Stimulated activated naive CD8-positive, alpha-beta T cell treated with anti-CD3 and anti-CD28 coated beads, Interleukin-15, amount 100 ng/mL, for 72 hours (primary cell): Measurements from ENCODE around the gene AKT1.
"Not testable (repeated sequence)": the region's sequence is repeated elsewhere in the genome, so short reads cannot be mapped to it uniquely, and the experiment has no call there.

Source experiments
- ATAC-seq: fragments of 150-1000 bp; cut with Tn5 transposase; 2 replicates; pipeline ENCODE4 v1.10.0; 2021; ENCODE audit warnings: mild to moderate bottlenecking, moderate library complexity
- DNase-seq, 2 donors: peaks; one replicate each; pipeline ENCODE4 v3.0.0; 2021 to 2022
- H3K27ac Mint-ChIP-seq, 2 donors: one replicate each; pipeline ENCODE4 v1.8.0; 2022; ENCODE audit warnings: mild to moderate bottlenecking in 2 of 2, mixed read lengths in 2 of 2, moderate library complexity in 2 of 2
- H3K27me3 Mint-ChIP-seq: one replicate; pipeline ENCODE4 v1.8.0; 2022; ENCODE audit warnings: mixed read lengths
- H3K4me1 Mint-ChIP-seq: one replicate; pipeline ENCODE4 v1.8.0; 2022; ENCODE audit warnings: mild to moderate bottlenecking, mixed read lengths
- H3K4me3 Mint-ChIP-seq, 2 donors: one replicate each; pipeline ENCODE4 v1.8.0; 2022; ENCODE audit warnings: mild to moderate bottlenecking in 2 of 2, mixed read lengths in 2 of 2, moderate library complexity in 1 of 2
- H3K9me3 Mint-ChIP-seq, 2 donors: one replicate each; pipeline ENCODE4 v1.8.0; 2022; ENCODE audit warnings: mixed read lengths in 2 of 2

AKT1 gene

GRCh38 chr14:104751539-104752422, 43.8 kb downstream of the AKT1 start:
- DNase-seq (no peak), ATAC-seq (no peak)
- Mint-ChIP-seq H3K4me1 (peaks cover 36% of the 10 kb centered on the region), H3K27me3 (no peaks in the 10 kb centered on the region), H3K4me3 (peak overlapping the region; percentile 97 to 98), H3K9me3 (no peaks in the 10 kb centered on the region), H3K27ac (peak overlapping the region; percentile 42 to 88)

- not testable (repeated sequence) for H3K4me3 Mint-ChIP-seq, ATAC-seq, H3K9me3 Mint-ChIP-seq, H3K27ac Mint-ChIP-seq, H3K27me3 Mint-ChIP-seq, DNase-seq
- peaks cover 35% of the 10 kb centered on the region for H3K4me1 Mint-ChIP-seq
Observed at GRCh38 chr14:104750753-104751057, 44.8 kb downstream of the AKT1 start.

- H3K27me3 Mint-ChIP-seq = no peaks in the 10 kb centered on the region
- H3K4me3 Mint-ChIP-seq = no peak overlapping the region
- peaks cover 32% of the 10 kb centered on the region for H3K4me1 Mint-ChIP-seq
- H3K27ac Mint-ChIP-seq = no peak overlapping the region
- H3K9me3 Mint-ChIP-seq = no peaks in the 10 kb centered on the region
- ATAC-seq = no peak
- no peak for DNase-seq
Observed at GRCh38 chr14:104750056-104750752, 45.3 kb downstream of the AKT1 start.

- Mint-ChIP-seq H3K27me3 (no peaks in the 10 kb centered on the region), H3K4me1 (peaks cover 22% of the 10 kb centered on the region), H3K9me3 (no peaks in the 10 kb centered on the region), H3K4me3 (no peak overlapping the region), H3K27ac (peak overlapping the region in 1 of 2 donors; percentile 66)
- DNase-seq (no peak), ATAC-seq (no peak)
Observed at GRCh38 chr14:104749111-104749649, 46.4 kb downstream of the AKT1 start.

- H3K4me1 Mint-ChIP-seq = peaks cover 12% of the 10 kb centered on the region
- ATAC-seq = no peak
- no peak for DNase-seq
- no peak overlapping the region for H3K27ac Mint-ChIP-seq
- no peaks in the 10 kb centered on the region for H3K9me3 Mint-ChIP-seq
- no peak overlapping the region for H3K4me3 Mint-ChIP-seq
- H3K27me3 Mint-ChIP-seq = no peaks in the 10 kb centered on the region
Observed at GRCh38 chr14:104747876-104748275, 47.7 kb downstream of the AKT1 start.

- no peaks in the 10 kb centered on the region for H3K27me3 Mint-ChIP-seq
- no peak overlapping the region for H3K27ac Mint-ChIP-seq
- DNase-seq (no peak), ATAC-seq (no peak)
- no peaks in the 10 kb centered on the region for H3K9me3 Mint-ChIP-seq
- no peak overlapping the region for H3K4me3 Mint-ChIP-seq
- H3K4me1 Mint-ChIP-seq = peaks cover 12% of the 10 kb centered on the region
Observed at GRCh38 chr14:104746934-104747481, 48.5 kb downstream of the AKT1 start.

GRCh38 chr14:104746071-104746545, 49.4 kb downstream of the AKT1 start:
- H3K27ac Mint-ChIP-seq = no peak overlapping the region
- H3K4me3 Mint-ChIP-seq = peak overlapping the region in 1 of 2 donors; percentile 3
- H3K9me3 Mint-ChIP-seq = no peaks in the 10 kb centered on the region
- peaks cover 12% of the 10 kb centered on the region for H3K4me1 Mint-ChIP-seq
- DNase-seq (peak in 1 of 2 donors; percentile 48), ATAC-seq (peak; percentile 76)
- no peaks in the 10 kb centered on the region for H3K27me3 Mint-ChIP-seq

- ATAC-seq (no peak), DNase-seq (no peak)
- Mint-ChIP-seq H3K27me3 (no peaks in the 10 kb centered on the region), H3K4me3 (no peak overlapping the region), H3K4me1 (peaks cover 12% of the 10 kb centered on the region), H3K27ac (no peak overlapping the region), H3K9me3 (no peaks in the 10 kb centered on the region)
Observed at GRCh38 chr14:104745431-104745830, 50.1 kb downstream of the AKT1 start.

GRCh38 chr14:104744484-104744883, 51.1 kb downstream of the AKT1 start:
- no peak for DNase-seq
- no peaks in the 10 kb centered on the region for H3K27me3 Mint-ChIP-seq
- H3K9me3 Mint-ChIP-seq = no peaks in the 10 kb centered on the region
- no peak overlapping the region for H3K27ac Mint-ChIP-seq
- H3K4me3 Mint-ChIP-seq = no peak overlapping the region
- H3K4me1 Mint-ChIP-seq = peaks cover 12% of the 10 kb centered on the region
- no peak for ATAC-seq

GRCh38 chr14:104743461-104744380, 51.8 kb downstream of the AKT1 start:
- no peak for ATAC-seq
- Mint-ChIP-seq H3K27me3 (no peaks in the 10 kb centered on the region), H3K4me3 (no peak overlapping the region)

GRCh38 chr14:104742586-104743455, 52.7 kb downstream of the AKT1 start:
- no peak overlapping the region for H3K27ac Mint-ChIP-seq
- H3K4me3 Mint-ChIP-seq = no peak overlapping the region
- ATAC-seq (no peak), DNase-seq (no peak)
- H3K27me3 Mint-ChIP-seq = no peaks in the 10 kb centered on the region
- no peaks in the 10 kb centered on the region for H3K9me3 Mint-ChIP-seq
- H3K4me1 Mint-ChIP-seq = peaks cover 12% of the 10 kb centered on the region

More at GRCh38 chr14:104743461-104744380, 51.8 kb downstream of the AKT1 start:
- peaks cover 12% of the 10 kb centered on the region for H3K4me1 Mint-ChIP-seq
- no peaks in the 10 kb centered on the region for H3K9me3 Mint-ChIP-seq
- no peak overlapping the region for H3K27ac Mint-ChIP-seq
- no peak for DNase-seq

GRCh38 chr14:104741803-104742251, 53.7 kb downstream of the AKT1 start:
- peak; percentile 7 for ATAC-seq
- H3K4me1 Mint-ChIP-seq = peaks cover 12% of the 10 kb centered on the region
- no peak overlapping the region for H3K27ac Mint-ChIP-seq
- no peaks in the 10 kb centered on the region for H3K9me3 Mint-ChIP-seq
- no peak for DNase-seq
- no peak overlapping the region for H3K4me3 Mint-ChIP-seq
- no peaks in the 10 kb centered on the region for H3K27me3 Mint-ChIP-seq

- Mint-ChIP-seq H3K9me3 (no peaks in the 10 kb centered on the region), H3K4me1 (peaks cover 8% of the 10 kb centered on the region), H3K27ac (peak overlapping the region in 1 of 2 donors; percentile 5), H3K4me3 (no peak overlapping the region), H3K27me3 (no peaks in the 10 kb centered on the region)
- no peak for ATAC-seq
- DNase-seq = no peak
Observed at GRCh38 chr14:104741108-104741802, 54.3 kb downstream of the AKT1 start.
